Fibroblast of lung (primary cell): ENCODE data around the gene LDB1. TPM values are rescaled to one million over a fixed set of nuclear protein-coding genes. Genes with fewer than 3 reads are reported as not detected.

Experiments
- DNase-seq, 2 donors: peaks; one replicate each; pipeline versions ENCODE4 v3.0.0 to v3.0.0-alpha.2; 2010; ENCODE audit warnings: low read depth in 2 of 2
- H2AFZ ChIP-seq: 2 replicates; pipeline ENCODE4 v1.5.1; 2012; ENCODE audit warnings: low read length, control low read depth, inconsistent platforms
- H3K27ac ChIP-seq: 2 replicates; pipeline ENCODE4 v1.5.1; 2011; ENCODE audit warnings: low read length, control low read depth; ENCODE audit not compliant: insufficient read depth
- H3K27me3 ChIP-seq: 2 replicates; pipeline ENCODE4 v1.5.1; 2011; ENCODE audit warnings: mild to moderate bottlenecking, low read length; ENCODE audit not compliant: control insufficient read depth, insufficient read depth
- H3K36me3 ChIP-seq: 2 replicates; pipeline ENCODE4 v1.5.1; 2011; ENCODE audit warnings: low read length; ENCODE audit not compliant: control insufficient read depth, insufficient read depth
- H3K4me1 ChIP-seq: 2 replicates; pipeline ENCODE4 v1.5.1; 2011; ENCODE audit warnings: low read length; ENCODE audit not compliant: control insufficient read depth, insufficient read depth; ENCODE audit errors: extremely low read depth
- H3K4me2 ChIP-seq: 2 replicates; pipeline ENCODE4 v1.5.1; 2011; ENCODE audit warnings: low read length, control low read depth; ENCODE audit not compliant: insufficient read depth; ENCODE audit errors: extremely low read depth
- H3K4me3 ChIP-seq, 4 experiments: fragments of 200-600 bp in 1 of 4; sonication (generic) in 1 of 4; replicated peaks in 1 of 4; 2 replicates each; pipeline ENCODE4 v1.5.1; 2011 to 2016; ENCODE audit warnings: low read length in 4 of 4, low read depth in 3 of 4, mild to moderate bottlenecking in 3 of 4, control low read depth in 2 of 4, inconsistent platforms in 1 of 4, mixed read lengths in 1 of 4; ENCODE audit not compliant: insufficient read depth in 1 of 4; ENCODE audit errors: control extremely low read depth in 1 of 4
- H3K79me2 ChIP-seq: 2 replicates; pipeline ENCODE4 v1.5.1; 2012; ENCODE audit warnings: mild to moderate bottlenecking, low read length, inconsistent platforms; ENCODE audit not compliant: control insufficient read depth, insufficient read depth
- H3K9ac ChIP-seq: 2 replicates; pipeline ENCODE4 v1.5.1; 2011; ENCODE audit warnings: mild to moderate bottlenecking, low read length, control low read depth; ENCODE audit not compliant: insufficient read depth
- H3K9me3 ChIP-seq: 2 replicates; pipeline ENCODE4 v1.5.1; 2012; ENCODE audit warnings: low read depth, low read length; ENCODE audit not compliant: control insufficient read depth, insufficient read depth
- H4K20me1 ChIP-seq: 2 replicates; pipeline ENCODE4 v1.5.1; 2011; ENCODE audit warnings: low read length; ENCODE audit not compliant: control insufficient read depth, insufficient read depth; ENCODE audit errors: extremely low read depth
- EZH2 ChIP-seq: IDR thresholded peaks from 2 replicates; pipeline ENCODE4 v1.5.1; 2012; ENCODE audit warnings: low read length, control low read depth, mild to moderate bottlenecking; ENCODE audit errors: missing control alignments
- polyA plus RNA-seq, 2 donors: library from polyadenylated mRNA; depleted of rRNA in 1 of 2; stranded (reverse) in 1 of 2; unstranded in 1 of 2; fragments of >200 nt; gene quantifications; 2 replicates each; pipeline ENCODE4 v1.2.1, GENCODE V29; 2011 to 2012; ENCODE audit warnings: missing spikeins in 1 of 2
- total RNA-seq: library from RNA; depleted of rRNA; stranded (reverse); fragments of >200 nt; gene quantifications from 2 replicates; pipeline ENCODE4 v1.2.1, GENCODE V29; 2014
- TF ChIP-seq, protein P1 (sequence below), 2 donors: IDR thresholded peaks in 1 of 2; conservative IDR thresholded peaks in 1 of 2; 1 replicate in 1 of 2; 2 replicates in 1 of 2; pipeline ENCODE4 v1.5.1; 2011 to 2012; ENCODE audit warnings: low read length in 2 of 2, control low read depth in 1 of 2, inconsistent platforms in 1 of 2, low read depth in 1 of 2, mild to moderate bottlenecking in 1 of 2

Gene LDB1
- total and polyA plus RNA-seq, 2 donors (not counting 1 experiment from before 2014, with no cell fraction given) = 45.1 to 50.6 TPM

DNA sequence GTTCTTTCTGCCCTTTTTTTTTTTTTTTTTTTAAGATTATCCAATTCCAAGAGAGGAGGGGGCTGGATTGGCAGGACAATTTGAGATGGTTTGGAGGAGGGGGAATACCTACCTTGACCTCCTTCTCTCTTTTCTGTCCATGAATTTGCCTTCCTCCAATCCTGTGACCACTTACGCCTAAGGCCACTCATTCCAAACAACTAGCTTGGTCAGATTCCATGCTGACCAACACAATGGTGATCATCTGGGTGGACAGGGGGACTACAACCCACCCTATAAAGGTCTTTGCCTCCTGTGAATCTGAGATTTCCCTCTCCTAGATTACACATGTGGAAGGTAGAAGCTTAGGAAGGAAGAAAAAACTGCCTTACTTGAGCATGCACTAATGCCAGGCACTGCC lies 2.3 kb upstream of the LDB1 start:
- Histone ChIP-seq H2AFZ (no peak overlapping the region), H4K20me1 (no peaks in the 10 kb centered on the region), H3K9ac (no peak overlapping the region), H3K79me2 (peaks cover 20% of the 10 kb centered on the region), H3K9me3 (no peaks in the 10 kb centered on the region), H3K4me1 (peaks cover 13% of the 10 kb centered on the region), H3K27me3 (no peaks in the 10 kb centered on the region), H3K36me3 (no peaks in the 10 kb centered on the region), H3K4me3 (peak overlapping the region in 1 of 4 experiments; percentile 3), H3K4me2 (peak overlapping the region; percentile 97), H3K27ac (no peak overlapping the region)
- DNase-seq = no peak
- TF ChIP-seq, protein P1, sequence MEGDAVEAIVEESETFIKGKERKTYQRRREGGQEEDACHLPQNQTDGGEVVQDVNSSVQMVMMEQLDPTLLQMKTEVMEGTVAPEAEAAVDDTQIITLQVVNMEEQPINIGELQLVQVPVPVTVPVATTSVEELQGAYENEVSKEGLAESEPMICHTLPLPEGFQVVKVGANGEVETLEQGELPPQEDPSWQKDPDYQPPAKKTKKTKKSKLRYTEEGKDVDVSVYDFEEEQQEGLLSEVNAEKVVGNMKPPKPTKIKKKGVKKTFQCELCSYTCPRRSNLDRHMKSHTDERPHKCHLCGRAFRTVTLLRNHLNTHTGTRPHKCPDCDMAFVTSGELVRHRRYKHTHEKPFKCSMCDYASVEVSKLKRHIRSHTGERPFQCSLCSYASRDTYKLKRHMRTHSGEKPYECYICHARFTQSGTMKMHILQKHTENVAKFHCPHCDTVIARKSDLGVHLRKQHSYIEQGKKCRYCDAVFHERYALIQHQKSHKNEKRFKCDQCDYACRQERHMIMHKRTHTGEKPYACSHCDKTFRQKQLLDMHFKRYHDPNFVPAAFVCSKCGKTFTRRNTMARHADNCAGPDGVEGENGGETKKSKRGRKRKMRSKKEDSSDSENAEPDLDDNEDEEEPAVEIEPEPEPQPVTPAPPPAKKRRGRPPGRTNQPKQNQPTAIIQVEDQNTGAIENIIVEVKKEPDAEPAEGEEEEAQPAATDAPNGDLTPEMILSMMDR (conservative IDR thresholded peaks at IDR 0.05 in 1 of 2, IDR thresholded peaks at IDR 0.05 in 1 of 2; ENCODE audit: low read depth in 1 of 2, low read length in 2 of 2) = no peak

DNA sequence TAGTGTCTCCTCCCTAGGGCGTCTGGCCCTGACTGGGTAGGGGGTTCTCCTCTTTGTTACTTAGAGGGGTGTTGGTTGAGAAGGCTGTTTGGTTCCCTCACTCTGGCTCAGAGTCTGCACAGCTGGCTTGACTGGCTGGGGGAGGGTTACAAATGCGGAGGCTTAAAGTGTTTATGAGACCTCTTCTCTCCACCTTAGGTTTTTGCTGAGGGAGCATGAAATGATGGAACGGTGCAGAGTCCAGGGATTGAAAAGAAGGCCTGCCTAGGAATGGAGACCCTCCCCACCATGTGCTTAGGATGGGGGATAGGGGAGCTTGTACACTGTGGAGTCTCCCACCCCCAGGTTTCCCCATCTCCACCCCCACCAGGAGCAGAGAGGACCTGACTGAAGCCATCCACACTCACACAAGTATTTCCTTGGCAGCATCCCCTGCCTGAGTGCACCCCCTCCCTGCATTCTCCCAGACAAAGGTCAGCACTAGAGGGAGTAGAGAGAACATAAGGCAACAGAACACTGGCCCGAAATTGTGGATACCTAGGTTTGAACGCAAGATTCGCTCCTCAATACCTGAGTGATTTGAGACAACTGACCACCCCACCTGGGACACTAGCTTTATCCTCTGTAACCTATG lies 1.7 kb upstream of the LDB1 start:
- no peaks in the 10 kb centered on the region for H3K27me3 ChIP-seq
- peak overlapping the region; percentile 60 to 91 (median 80) for H3K4me3 ChIP-seq
- peaks cover 25% of the 10 kb centered on the region for H3K79me2 ChIP-seq
- H3K4me2 ChIP-seq = peak overlapping the region; percentile 97
- peak overlapping the region; percentile 1 for H3K9ac ChIP-seq
- H3K27ac ChIP-seq = peak overlapping the region; percentile 80
- DNase-seq = peak; percentile 45 to 58
- H4K20me1 ChIP-seq = no peaks in the 10 kb centered on the region
- H2AFZ ChIP-seq = peak overlapping the region; percentile 49
- TF ChIP-seq, protein P1 (conservative IDR thresholded peaks at IDR 0.05 in 1 of 2, IDR thresholded peaks at IDR 0.05 in 1 of 2; ENCODE audit: low read depth in 1 of 2, low read length in 2 of 2) = peak; percentile 37 to 48
- TF ChIP-seq EZH2 = no peak
- H3K36me3 ChIP-seq = no peaks in the 10 kb centered on the region
- peaks cover 19% of the 10 kb centered on the region for H3K4me1 ChIP-seq
- H3K9me3 ChIP-seq = no peaks in the 10 kb centered on the region

DNA sequence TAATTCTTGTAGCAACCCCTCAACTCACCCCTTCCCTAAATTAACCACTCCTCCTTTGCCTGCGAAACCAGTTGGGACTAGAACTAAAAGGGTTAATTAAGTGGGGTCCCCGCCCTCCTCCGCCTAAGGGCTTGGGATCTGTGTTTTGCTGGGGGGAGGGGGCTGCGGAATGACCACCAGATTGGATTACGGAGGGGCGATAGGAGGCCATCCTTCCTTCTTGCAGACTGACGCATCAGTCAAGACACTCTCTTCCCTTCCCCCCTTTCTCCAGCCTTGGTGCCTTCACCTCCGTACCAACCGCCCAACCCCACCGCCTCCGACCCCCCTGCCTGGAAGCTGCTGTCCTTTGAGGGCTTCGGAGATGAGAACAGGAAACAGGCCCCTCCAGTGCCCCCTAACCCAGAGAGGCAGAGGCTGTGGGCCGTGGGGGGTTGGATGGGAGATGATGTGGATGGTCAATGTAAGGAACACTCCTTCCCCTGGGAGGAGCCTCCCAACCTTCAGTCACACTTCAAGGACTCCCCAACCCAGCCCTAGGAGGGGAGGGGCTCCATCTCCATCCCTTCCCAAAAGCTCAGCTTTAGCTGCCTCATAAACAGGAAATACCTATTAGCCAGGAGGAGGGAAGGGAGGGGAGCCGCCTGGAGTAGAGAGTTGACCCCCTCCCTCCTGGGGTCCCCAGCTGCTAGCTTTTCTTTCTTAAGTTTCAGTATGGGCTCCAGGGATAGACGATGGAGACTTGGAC lies 997 bp upstream of the LDB1 start:
- Histone ChIP-seq H3K27me3 (no peaks in the 10 kb centered on the region), H3K9ac (peak overlapping the region; percentile 86), H3K4me1 (peaks cover 23% of the 10 kb centered on the region), H4K20me1 (no peaks in the 10 kb centered on the region), H3K9me3 (no peaks in the 10 kb centered on the region), H3K27ac (peak overlapping the region; percentile 80), H3K36me3 (no peaks in the 10 kb centered on the region), H3K4me3 (peak overlapping the region; percentile 60 to 91 (median 80)), H3K79me2 (peaks cover 31% of the 10 kb centered on the region), H2AFZ (peak overlapping the region; percentile 49), H3K4me2 (peak overlapping the region; percentile 97)
- peak; percentile 83 to 91 for DNase-seq
- no peak for TF ChIP-seq EZH2
- TF ChIP-seq, protein P1 (conservative IDR thresholded peaks at IDR 0.05 in 1 of 2, IDR thresholded peaks at IDR 0.05 in 1 of 2; ENCODE audit: low read depth in 1 of 2, low read length in 2 of 2) = no peak
